Fibroblast of the aortic adventitia (primary cell): ENCODE data around the gene SLC13A5. TPM values are rescaled to one million over a fixed set of nuclear protein-coding genes. Genes with fewer than 3 reads are reported as not detected.

Source experiments
- DNase-seq: peaks from one replicate; pipeline ENCODE4 v3.0.0-alpha.2; 2010; ENCODE audit warnings: low read depth
- H3K4me3 ChIP-seq: 2 replicates; pipeline ENCODE4 v1.5.1; 2011; ENCODE audit warnings: low read depth, mild to moderate bottlenecking, control low read depth, low read length, moderate library complexity
- total RNA-seq: library from RNA; depleted of rRNA; stranded (reverse); fragments of >200 nt; gene quantifications from 2 replicates; pipeline ENCODE4 v1.2.3, GENCODE V29; 2012; ENCODE audit warnings: low replicate concordance
- TF ChIP-seq, protein P1 (sequence below): IDR thresholded peaks from 2 replicates; pipeline ENCODE4 v1.5.1; 2011; ENCODE audit warnings: mild to moderate bottlenecking, low read length, control low read depth, inconsistent platforms; ENCODE audit not compliant: insufficient read depth

Gene SLC13A5
- total RNA-seq, 1 donor = not detected

DNA sequence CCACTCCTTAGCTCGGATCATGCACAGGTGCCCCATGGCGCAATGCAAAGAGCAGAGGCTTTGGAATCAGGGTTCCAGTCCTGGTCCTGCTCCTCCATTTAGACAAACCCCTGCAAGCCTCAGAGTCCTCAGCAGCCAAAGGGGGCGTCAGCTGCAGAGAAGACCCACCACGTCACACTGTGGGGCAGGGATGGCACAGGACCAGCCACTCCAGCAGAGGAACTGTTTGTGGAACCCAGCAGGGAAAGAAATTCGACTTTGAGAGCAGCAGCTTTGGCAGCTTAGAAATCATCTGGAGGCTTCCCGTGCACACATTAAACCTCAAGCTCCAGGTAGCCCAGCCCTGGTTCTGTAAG is 36.4 kb downstream of the SLC13A5 start:
- no peak for DNase-seq
- H3K4me3 ChIP-seq = no peak overlapping the region
- TF ChIP-seq, protein P1, sequence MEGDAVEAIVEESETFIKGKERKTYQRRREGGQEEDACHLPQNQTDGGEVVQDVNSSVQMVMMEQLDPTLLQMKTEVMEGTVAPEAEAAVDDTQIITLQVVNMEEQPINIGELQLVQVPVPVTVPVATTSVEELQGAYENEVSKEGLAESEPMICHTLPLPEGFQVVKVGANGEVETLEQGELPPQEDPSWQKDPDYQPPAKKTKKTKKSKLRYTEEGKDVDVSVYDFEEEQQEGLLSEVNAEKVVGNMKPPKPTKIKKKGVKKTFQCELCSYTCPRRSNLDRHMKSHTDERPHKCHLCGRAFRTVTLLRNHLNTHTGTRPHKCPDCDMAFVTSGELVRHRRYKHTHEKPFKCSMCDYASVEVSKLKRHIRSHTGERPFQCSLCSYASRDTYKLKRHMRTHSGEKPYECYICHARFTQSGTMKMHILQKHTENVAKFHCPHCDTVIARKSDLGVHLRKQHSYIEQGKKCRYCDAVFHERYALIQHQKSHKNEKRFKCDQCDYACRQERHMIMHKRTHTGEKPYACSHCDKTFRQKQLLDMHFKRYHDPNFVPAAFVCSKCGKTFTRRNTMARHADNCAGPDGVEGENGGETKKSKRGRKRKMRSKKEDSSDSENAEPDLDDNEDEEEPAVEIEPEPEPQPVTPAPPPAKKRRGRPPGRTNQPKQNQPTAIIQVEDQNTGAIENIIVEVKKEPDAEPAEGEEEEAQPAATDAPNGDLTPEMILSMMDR = no peak

DNA sequence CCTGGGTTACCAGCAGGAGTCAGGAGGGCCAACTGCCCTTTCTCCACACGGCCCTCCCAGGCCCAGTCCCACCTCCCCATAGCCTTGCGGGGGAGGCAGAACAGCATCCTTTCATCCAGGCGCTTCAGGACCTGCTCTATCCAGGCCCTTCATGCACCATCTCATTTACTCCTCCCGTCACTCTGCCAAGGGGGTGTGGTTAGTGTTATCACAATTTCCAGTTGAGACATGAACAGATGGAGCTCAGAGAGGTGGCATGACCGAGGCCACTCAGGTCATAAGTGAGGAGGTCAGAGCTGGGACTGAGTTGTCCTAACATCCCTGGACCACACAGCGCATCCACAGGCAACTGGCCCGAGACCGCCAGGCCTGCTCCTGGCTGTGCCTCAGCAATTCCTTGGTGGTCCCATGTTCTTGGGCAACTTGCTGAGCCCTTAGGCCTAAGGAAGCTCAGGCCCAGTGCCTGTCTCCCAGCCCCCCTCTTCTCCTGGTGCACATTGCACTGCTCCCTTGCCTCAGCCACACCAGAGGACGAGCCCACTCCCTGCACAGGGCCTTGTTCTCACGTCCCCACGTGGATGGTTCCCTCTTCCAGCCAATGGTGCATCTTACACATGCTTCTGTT is 37.9 kb downstream of the SLC13A5 start:
- TF ChIP-seq, protein P1 = no peak
- H3K4me3 ChIP-seq = no peak overlapping the region
- DNase-seq = no peak

- DNase-seq = no peak
- TF ChIP-seq, protein P1 = no peak
- H3K4me3 ChIP-seq = no peak overlapping the region
These were observed 38.6 kb downstream of the SLC13A5 start for GRCh38 chr17:6674586-6674985.

GRCh38 chr17:6671431-6671830 is 41.7 kb downstream of the SLC13A5 start:
- H3K4me3 ChIP-seq = no peak overlapping the region
- TF ChIP-seq, protein P1 = no peak
- DNase-seq = no peak

DNA sequence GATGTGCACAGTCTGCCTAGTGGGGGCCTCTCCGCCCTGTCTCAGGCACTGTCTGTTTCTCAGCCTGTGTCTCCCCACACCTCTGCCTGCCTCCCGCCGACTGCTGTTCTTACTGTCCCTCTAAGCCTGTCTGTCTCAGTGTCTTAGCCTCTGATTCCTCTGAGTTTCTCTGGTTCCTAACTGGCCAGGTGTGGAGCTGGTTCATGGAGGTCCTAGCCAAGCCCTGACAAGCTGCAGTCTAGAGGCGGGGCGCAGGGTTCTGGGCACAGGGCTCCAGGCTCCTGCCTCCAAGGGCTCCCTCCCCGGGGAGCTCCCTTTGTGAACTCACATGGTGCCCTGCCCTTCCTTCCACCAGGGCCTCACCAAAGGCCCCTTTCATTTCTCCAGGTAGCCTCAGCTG is 42.2 kb downstream of the SLC13A5 start:
- H3K4me3 ChIP-seq = no peak overlapping the region
- TF ChIP-seq, protein P1 = no peak
- DNase-seq = no peak

- no peak for DNase-seq
- TF ChIP-seq, protein P1 = no peak
- H3K4me3 ChIP-seq = no peak overlapping the region
These were observed 42.6 kb downstream of the SLC13A5 start for GRCh38 chr17:6670571-6670970.
